T-helper 2 cell (primary cell): Measurements from ENCODE around the gene SOWAHA.
A peak's percentile ranks its signal among the peaks of the same experiment; 100 is the strongest.

Source experiments
- DNase-seq, 5 experiments: peaks; one replicate each; pipeline versions ENCODE4 v3.0.0 to v3.0.0-alpha.2; 2012 to 2022

The SOWAHA gene

GRCh38 chr5:132808866-132809265 is 4.2 kb upstream of the SOWAHA start:
- DNase-seq, result no peak

- DNase-seq, result no peak
Measured at GRCh38 chr5:132810605-132811004, 2.5 kb upstream of the SOWAHA start.

GRCh38 chr5:132812123-132812765 is 858 bp upstream of the SOWAHA start:
- DNase-seq, result no peak

- peak in 2 of 5 experiments; percentile 32 to 52 for DNase-seq
Measured at GRCh38 chr5:132813599-132814502, 749 bp downstream of the SOWAHA start.

- no peak for DNase-seq
Measured at GRCh38 chr5:132814503-132815294, 1.6 kb downstream of the SOWAHA start.

- no peak for DNase-seq
Measured at GRCh38 chr5:132815454-132815853, 2.4 kb downstream of the SOWAHA start.

GRCh38 chr5:132816083-132816482 is 3.0 kb downstream of the SOWAHA start:
- DNase-seq, result no peak

GRCh38 chr5:132816554-132816953 is 3.5 kb downstream of the SOWAHA start:
- no peak for DNase-seq

- no peak for DNase-seq
Measured at GRCh38 chr5:132817011-132817410, 3.9 kb downstream of the SOWAHA start.

- no peak for DNase-seq
Measured at GRCh38 chr5:132819468-132819867, 6.4 kb downstream of the SOWAHA start.

- peak; percentile 59 to 87 (median 81) for DNase-seq
Measured at GRCh38 chr5:132820162-132820754, 7.2 kb downstream of the SOWAHA start.

- DNase-seq, result no peak
Measured at GRCh38 chr5:132821350-132821749, 8.2 kb downstream of the SOWAHA start.

- DNase-seq, result no peak
Measured at GRCh38 chr5:132821791-132822190, 8.7 kb downstream of the SOWAHA start.

GRCh38 chr5:132822650-132823480 is 9.8 kb downstream of the SOWAHA start:
- no peak for DNase-seq

- no peak for DNase-seq
Measured at GRCh38 chr5:132823481-132824050, 10.5 kb downstream of the SOWAHA start.

- no peak for DNase-seq
Measured at GRCh38 chr5:132824426-132824825, 11.3 kb downstream of the SOWAHA start.

GRCh38 chr5:132825033-132825833 is 12.1 kb downstream of the SOWAHA start:
- DNase-seq, result no peak

- DNase-seq, result peak in 1 of 5 experiments; percentile 52
Measured at GRCh38 chr5:132825834-132826391, 12.8 kb downstream of the SOWAHA start.

GRCh38 chr5:132826424-132827082 is 13.5 kb downstream of the SOWAHA start:
- no peak for DNase-seq
